ENCODE data around the gene ACAA2. TPM values are rescaled to one million over a fixed set of nuclear protein-coding genes. Genes with fewer than 3 reads are reported as not detected.

Gene ACAA2
- polyA plus RNA-seq, 1 of the 3 experiments (the other 2 are of a cell fraction) = 34.9 TPM

DNA sequence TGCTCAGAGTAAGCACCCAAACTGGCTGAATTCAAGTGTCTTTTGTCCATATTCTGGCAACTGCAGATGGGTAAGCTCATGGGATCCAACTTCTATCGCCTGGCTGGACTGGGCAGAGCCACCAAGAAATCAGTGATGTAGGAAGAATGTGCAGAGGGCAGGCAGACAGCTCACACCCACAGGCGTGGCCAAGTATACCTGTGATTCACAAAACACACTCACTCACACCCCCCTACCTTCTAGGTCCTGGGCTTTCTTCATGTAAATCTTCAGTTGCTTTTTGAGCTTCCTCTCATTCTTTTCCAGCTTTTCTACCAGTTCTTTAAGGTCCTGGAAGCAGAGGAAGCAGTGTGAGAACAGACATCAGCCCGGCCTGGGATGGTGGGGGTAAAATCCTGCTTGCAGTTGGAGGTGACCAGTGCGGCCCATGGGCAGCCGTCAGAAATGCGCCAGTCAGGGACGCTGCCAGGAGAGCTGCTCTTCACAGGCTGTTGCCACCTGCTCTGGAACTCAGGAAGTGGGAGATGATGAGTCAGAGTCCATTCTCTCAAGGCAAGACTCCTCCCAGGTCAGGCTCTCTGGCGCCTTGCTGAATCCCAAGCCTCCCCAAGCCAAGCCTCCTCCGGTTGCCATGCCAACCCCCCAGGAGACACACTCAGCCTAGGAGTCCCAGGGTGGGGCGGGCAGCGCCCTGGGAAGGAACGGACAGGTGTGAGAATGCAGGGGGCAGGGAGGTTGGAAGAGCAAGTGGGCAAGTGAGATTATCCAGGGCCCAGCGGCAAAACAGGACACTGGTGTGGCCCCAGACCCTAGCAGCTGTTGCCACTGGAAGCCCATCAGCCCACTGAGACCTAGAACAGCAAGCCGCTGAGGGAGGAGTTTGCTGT, 36.2 kb upstream of the ACAA2 start (continued):
- TF ChIP-seq MXI1 (IDR thresholded peaks at IDR 0.05; ENCODE audit: low read depth, low read length) = no peak
- no peak for TF ChIP-seq TEAD4 (IDR thresholded peaks at IDR 0.05; ENCODE audit: borderline replicate concordance, insufficient read depth)
- peak in 1 of 2 experiments; percentile 27; a peak in 1 of 4 replicates for TF ChIP-seq EP300 (IDR thresholded peaks at IDR 0.05; ENCODE audit: borderline replicate concordance in 1 of 2, low read depth in 1 of 2, low read length in 1 of 2)

DNA sequence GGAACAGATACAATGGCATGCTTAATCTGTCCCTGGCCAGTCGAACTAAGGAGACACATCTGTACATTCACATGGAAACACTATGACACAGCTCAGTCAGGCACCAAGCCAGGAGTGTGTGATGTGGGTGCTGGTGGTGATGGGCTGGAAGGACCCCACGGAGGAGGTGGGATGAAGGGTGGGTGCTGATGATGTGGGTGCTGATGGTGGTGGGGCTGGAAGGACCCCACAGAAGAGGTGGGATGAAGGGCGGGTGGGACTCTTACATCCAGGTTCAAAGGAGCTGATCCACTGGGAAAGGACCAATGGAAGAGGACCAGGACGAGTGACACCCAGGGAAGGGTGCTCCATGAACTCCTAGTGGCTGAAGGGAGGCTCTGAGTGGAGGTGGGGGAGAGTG, 34.8 kb upstream of the ACAA2 start:
- no peak overlapping the region for H3K4me2 ChIP-seq

More for the DNA sequence above, 34.8 kb upstream of the ACAA2 start:
- H2AFZ ChIP-seq (ENCODE audit: low read depth) = no peak overlapping the region
- H3K27ac ChIP-seq (ENCODE audit: low read depth in 2 of 2, low read length in 1 of 2) = no peak overlapping the region
- CTCF ChIA-PET = interaction anchor here (4.1 to 10.9 kb wide), 2 partner anchors 12 to 337 kb away, joined by 24 to 110 read pairs; no protein-coding TSS in a partner anchor
- no peak for DNase-seq
- no peaks in the 10 kb centered on the region for H3K9me2 ChIP-seq
- POLR2A ChIA-PET = no interaction called here
- H3K27me3 ChIP-seq (ENCODE audit: insufficient read depth) = no peaks in the 10 kb centered on the region
- H3K36me3 ChIP-seq (replicated peaks in 1 of 2; ENCODE audit: control insufficient read depth in 1 of 2, insufficient read depth in 2 of 2, low read length in 1 of 2) = no peaks in the 10 kb centered on the region
- H3K9me3 ChIP-seq = no peaks in the 10 kb centered on the region
- H3K79me2 ChIP-seq (ENCODE audit: insufficient read depth) = no peaks in the 10 kb centered on the region
- TF ChIP-seq, protein P1, sequence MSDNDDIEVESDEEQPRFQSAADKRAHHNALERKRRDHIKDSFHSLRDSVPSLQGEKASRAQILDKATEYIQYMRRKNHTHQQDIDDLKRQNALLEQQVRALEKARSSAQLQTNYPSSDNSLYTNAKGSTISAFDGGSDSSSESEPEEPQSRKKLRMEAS (IDR thresholded peaks at IDR 0.05; ENCODE audit: low read depth) = no peak
- TF ChIP-seq SMC3 (IDR thresholded peaks at IDR 0.05; ENCODE audit: low read depth, low read length) (no peak), FOXM1 (IDR thresholded peaks at IDR 0.05; ENCODE audit: low read depth) (no peak), MEF2A (IDR thresholded peaks at IDR 0.05; ENCODE audit: borderline replicate concordance, low read depth) (no peak), GATA2 (CRISPR knock-in tag; IDR thresholded peaks at IDR 0.05) (no peak), FOXJ3 (CRISPR knock-in tag; IDR thresholded peaks at IDR 0.05) (no peak), TEAD4 (IDR thresholded peaks at IDR 0.05; ENCODE audit: borderline replicate concordance, insufficient read depth) (no peak), NFIC (IDR thresholded peaks at IDR 0.05; ENCODE audit: borderline replicate concordance) (no peak)
- TF ChIP-seq, protein P2, sequence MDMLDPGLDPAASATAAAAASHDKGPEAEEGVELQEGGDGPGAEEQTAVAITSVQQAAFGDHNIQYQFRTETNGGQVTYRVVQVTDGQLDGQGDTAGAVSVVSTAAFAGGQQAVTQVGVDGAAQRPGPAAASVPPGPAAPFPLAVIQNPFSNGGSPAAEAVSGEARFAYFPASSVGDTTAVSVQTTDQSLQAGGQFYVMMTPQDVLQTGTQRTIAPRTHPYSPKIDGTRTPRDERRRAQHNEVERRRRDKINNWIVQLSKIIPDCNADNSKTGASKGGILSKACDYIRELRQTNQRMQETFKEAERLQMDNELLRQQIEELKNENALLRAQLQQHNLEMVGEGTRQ (IDR thresholded peaks at IDR 0.05; ENCODE audit: borderline replicate concordance, low read depth, low read length) = no peak
- TF ChIP-seq, protein P3, sequence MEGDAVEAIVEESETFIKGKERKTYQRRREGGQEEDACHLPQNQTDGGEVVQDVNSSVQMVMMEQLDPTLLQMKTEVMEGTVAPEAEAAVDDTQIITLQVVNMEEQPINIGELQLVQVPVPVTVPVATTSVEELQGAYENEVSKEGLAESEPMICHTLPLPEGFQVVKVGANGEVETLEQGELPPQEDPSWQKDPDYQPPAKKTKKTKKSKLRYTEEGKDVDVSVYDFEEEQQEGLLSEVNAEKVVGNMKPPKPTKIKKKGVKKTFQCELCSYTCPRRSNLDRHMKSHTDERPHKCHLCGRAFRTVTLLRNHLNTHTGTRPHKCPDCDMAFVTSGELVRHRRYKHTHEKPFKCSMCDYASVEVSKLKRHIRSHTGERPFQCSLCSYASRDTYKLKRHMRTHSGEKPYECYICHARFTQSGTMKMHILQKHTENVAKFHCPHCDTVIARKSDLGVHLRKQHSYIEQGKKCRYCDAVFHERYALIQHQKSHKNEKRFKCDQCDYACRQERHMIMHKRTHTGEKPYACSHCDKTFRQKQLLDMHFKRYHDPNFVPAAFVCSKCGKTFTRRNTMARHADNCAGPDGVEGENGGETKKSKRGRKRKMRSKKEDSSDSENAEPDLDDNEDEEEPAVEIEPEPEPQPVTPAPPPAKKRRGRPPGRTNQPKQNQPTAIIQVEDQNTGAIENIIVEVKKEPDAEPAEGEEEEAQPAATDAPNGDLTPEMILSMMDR (IDR thresholded peaks at IDR 0.05) = no peak
- TF ChIP-seq, protein P4, sequence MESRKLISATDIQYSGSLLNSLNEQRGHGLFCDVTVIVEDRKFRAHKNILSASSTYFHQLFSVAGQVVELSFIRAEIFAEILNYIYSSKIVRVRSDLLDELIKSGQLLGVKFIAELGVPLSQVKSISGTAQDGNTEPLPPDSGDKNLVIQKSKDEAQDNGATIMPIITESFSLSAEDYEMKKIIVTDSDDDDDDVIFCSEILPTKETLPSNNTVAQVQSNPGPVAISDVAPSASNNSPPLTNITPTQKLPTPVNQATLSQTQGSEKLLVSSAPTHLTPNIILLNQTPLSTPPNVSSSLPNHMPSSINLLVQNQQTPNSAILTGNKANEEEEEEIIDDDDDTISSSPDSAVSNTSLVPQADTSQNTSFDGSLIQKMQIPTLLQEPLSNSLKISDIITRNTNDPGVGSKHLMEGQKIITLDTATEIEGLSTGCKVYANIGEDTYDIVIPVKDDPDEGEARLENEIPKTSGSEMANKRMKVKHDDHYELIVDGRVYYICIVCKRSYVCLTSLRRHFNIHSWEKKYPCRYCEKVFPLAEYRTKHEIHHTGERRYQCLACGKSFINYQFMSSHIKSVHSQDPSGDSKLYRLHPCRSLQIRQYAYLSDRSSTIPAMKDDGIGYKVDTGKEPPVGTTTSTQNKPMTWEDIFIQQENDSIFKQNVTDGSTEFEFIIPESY (IDR thresholded peaks at IDR 0.05; ENCODE audit: borderline replicate concordance, low read depth) = no peak
- TF ChIP-seq, protein P5, sequence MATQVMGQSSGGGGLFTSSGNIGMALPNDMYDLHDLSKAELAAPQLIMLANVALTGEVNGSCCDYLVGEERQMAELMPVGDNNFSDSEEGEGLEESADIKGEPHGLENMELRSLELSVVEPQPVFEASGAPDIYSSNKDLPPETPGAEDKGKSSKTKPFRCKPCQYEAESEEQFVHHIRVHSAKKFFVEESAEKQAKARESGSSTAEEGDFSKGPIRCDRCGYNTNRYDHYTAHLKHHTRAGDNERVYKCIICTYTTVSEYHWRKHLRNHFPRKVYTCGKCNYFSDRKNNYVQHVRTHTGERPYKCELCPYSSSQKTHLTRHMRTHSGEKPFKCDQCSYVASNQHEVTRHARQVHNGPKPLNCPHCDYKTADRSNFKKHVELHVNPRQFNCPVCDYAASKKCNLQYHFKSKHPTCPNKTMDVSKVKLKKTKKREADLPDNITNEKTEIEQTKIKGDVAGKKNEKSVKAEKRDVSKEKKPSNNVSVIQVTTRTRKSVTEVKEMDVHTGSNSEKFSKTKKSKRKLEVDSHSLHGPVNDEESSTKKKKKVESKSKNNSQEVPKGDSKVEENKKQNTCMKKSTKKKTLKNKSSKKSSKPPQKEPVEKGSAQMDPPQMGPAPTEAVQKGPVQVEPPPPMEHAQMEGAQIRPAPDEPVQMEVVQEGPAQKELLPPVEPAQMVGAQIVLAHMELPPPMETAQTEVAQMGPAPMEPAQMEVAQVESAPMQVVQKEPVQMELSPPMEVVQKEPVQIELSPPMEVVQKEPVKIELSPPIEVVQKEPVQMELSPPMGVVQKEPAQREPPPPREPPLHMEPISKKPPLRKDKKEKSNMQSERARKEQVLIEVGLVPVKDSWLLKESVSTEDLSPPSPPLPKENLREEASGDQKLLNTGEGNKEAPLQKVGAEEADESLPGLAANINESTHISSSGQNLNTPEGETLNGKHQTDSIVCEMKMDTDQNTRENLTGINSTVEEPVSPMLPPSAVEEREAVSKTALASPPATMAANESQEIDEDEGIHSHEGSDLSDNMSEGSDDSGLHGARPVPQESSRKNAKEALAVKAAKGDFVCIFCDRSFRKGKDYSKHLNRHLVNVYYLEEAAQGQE (IDR thresholded peaks at IDR 0.05; ENCODE audit: low read depth, low read length) = no peak
- H4K20me1 ChIP-seq (ENCODE audit: insufficient read depth) = no peaks in the 10 kb centered on the region
- H3K4me3 ChIP-seq (ENCODE audit: low read depth in 2 of 2, low read length in 1 of 2) = no peak overlapping the region
- no peak overlapping the region for H3K9ac ChIP-seq
- peaks cover 5 to 15% of the 10 kb centered on the region in 2 experiments; a peak in 3 of 4 replicates for H3K4me1 ChIP-seq (ENCODE audit: control insufficient read depth in 1 of 2, insufficient read depth in 2 of 2, low read depth in 1 of 2, low read length in 1 of 2)
- no peaks in the 10 kb centered on the region for H3F3A ChIP-seq (replicated peaks; ENCODE audit: insufficient read depth)
- 90% methylated on average over 3 of the region's 4 CpGs for WGBS (ENCODE audit: low lambda C conversion rate)

Data from SK-N-SH (cell line).